H1 (cell line): Measurements from ENCODE around the gene AATK. TPM values are rescaled to one million over a fixed set of nuclear protein-coding genes. Genes with fewer than 3 reads are reported as not detected.

Experiments
- CTCF ChIA-PET: fragments of 300-600 bp; sonication (Branson Sonifier 250); formaldehyde crosslinking; loops from one replicate; lab custom pipeline; 2021; ENCODE audit not compliant: partially characterized antibody; lab: Charles Lee
- POLR2A ChIA-PET: fragments of 300-600 bp; sonication (Branson Sonifier 250); formaldehyde crosslinking; loops from one replicate; lab custom pipeline; 2021; ENCODE audit warnings: inconsistent platforms; ENCODE audit not compliant: partially characterized antibody; lab: Charles Lee
- DNase-seq, 2 experiments: peaks; one replicate each; pipeline versions ENCODE4 v3.0.0 to v3.0.0-alpha.2; 2010 to 2022; ENCODE audit warnings: low spot score in 2 of 2, low read depth in 1 of 2, mixed read lengths in 1 of 2
- FAIRE-seq: peaks from 2 replicates; lab custom pipeline; 2011; peaks lifted over from hg19 to GRCh38; lab: Jason Lieb, UNC
- H2AFZ ChIP-seq: 2 replicates; pipeline ENCODE4 v1.8.1; 2012; ENCODE audit warnings: low read length, inconsistent platforms
- H2AK5ac ChIP-seq: 2 replicates; pipeline ENCODE4 v1.6.1; 2013; ENCODE audit warnings: low read depth, low read length
- H2BK120ac ChIP-seq: replicated peaks from 2 replicates; pipeline ENCODE3; 2013; ENCODE audit warnings: low read depth, low read length, inconsistent platforms
- H2BK12ac ChIP-seq: 2 replicates; pipeline ENCODE4 v1.6.1; 2013; ENCODE audit warnings: low read depth, low read length
- H2BK15ac ChIP-seq: 2 replicates; pipeline ENCODE4 v1.6.1; 2013; ENCODE audit warnings: low read length
- H2BK20ac ChIP-seq: 2 replicates; pipeline ENCODE4 v1.6.1; 2013; ENCODE audit warnings: low read length
- H2BK5ac ChIP-seq: 2 replicates; pipeline ENCODE4 v1.6.1; 2013; ENCODE audit warnings: low read depth, low read length
- H3K14ac ChIP-seq: 2 replicates; pipeline ENCODE4 v1.6.1; 2013; ENCODE audit warnings: inconsistent platforms; ENCODE audit not compliant: insufficient read length
- H3K18ac ChIP-seq: 2 replicates; pipeline ENCODE4 v1.6.1; 2013; ENCODE audit warnings: low read length; ENCODE audit errors: extremely low read depth
- H3K23ac ChIP-seq: 2 replicates; pipeline ENCODE4 v1.6.1; 2013; ENCODE audit warnings: inconsistent platforms; ENCODE audit not compliant: insufficient read length
- H3K23me2 ChIP-seq: 2 replicates; pipeline ENCODE4 v1.6.1; 2013; ENCODE audit warnings: low read depth, low read length
- H3K27ac ChIP-seq: 2 replicates; pipeline ENCODE4 v1.6.1; 2011; ENCODE audit warnings: low read depth, low read length, inconsistent platforms
- H3K27me3 ChIP-seq, 4 experiments: replicated peaks in 1 of 4; 1 replicate in 1 of 4; 2 replicates in 3 of 4; pipeline versions ENCODE4 v1.6.1 to v1.8.1; 2011 to 2013; ENCODE audit warnings: low read length in 3 of 4, mild to moderate bottlenecking in 3 of 4, inconsistent platforms in 2 of 4, mixed read lengths in 2 of 4, moderate library complexity in 1 of 4; ENCODE audit not compliant: control insufficient read depth in 3 of 4, insufficient read depth in 3 of 4; ENCODE audit errors: extremely low read depth in 1 of 4
- H3K36me3 ChIP-seq, 4 experiments: 2 replicates each; pipeline versions ENCODE4 v1.6.1 to v1.8.1; 2011 to 2013; ENCODE audit warnings: mild to moderate bottlenecking in 4 of 4, low read length in 3 of 4, moderate library complexity in 2 of 4, control low read depth in 1 of 4, inconsistent platforms in 1 of 4; ENCODE audit not compliant: insufficient read depth in 4 of 4, control insufficient read depth in 2 of 4
- H3K4ac ChIP-seq: replicated peaks from 2 replicates; pipeline ENCODE3; 2013; ENCODE audit warnings: low read length, low read depth, mixed read lengths, inconsistent platforms; ENCODE audit not compliant: insufficient read length
- H3K4me1 ChIP-seq, 4 experiments: replicated peaks in 1 of 4; 1 replicate in 1 of 4; 2 replicates in 3 of 4; pipeline versions ENCODE4 v1.6.1 to v1.8.1; 2011 to 2013; ENCODE audit warnings: low read length in 3 of 4, inconsistent platforms in 2 of 4, mixed read lengths in 1 of 4; ENCODE audit not compliant: insufficient read depth in 4 of 4, control insufficient read depth in 3 of 4
- H3K4me2 ChIP-seq, 2 experiments: 2 replicates each; pipeline versions ENCODE4 v1.6.1 to v1.8.1; 2011 to 2013; ENCODE audit warnings: low read depth in 2 of 2, low read length in 2 of 2, control low read depth in 1 of 2, inconsistent platforms in 1 of 2, mild to moderate bottlenecking in 1 of 2; ENCODE audit not compliant: insufficient read depth in 1 of 2
- H3K4me3 ChIP-seq, 4 experiments: fragments of 200-600, 300-600 bp in 1 of 4; sonication (generic), shearing (Covaris generic), sonication (Bioruptor Twin) in 1 of 4; 2 replicates each; pipeline versions ENCODE4 v1.5.1 to v1.8.1; 2011 to 2016; ENCODE audit warnings: low read length in 4 of 4, low read depth in 3 of 4, control low read depth in 2 of 4, inconsistent platforms in 2 of 4, mild to moderate bottlenecking in 2 of 4, mixed read lengths in 1 of 4, moderate library complexity in 1 of 4; ENCODE audit not compliant: insufficient read depth in 2 of 4; ENCODE audit errors: extremely low read depth in 1 of 4
- H3K56ac ChIP-seq: replicated peaks from 2 replicates; pipeline ENCODE3; 2013; ENCODE audit warnings: low read depth, mild to moderate bottlenecking, mixed read lengths, low read length, inconsistent platforms; ENCODE audit not compliant: insufficient read length
- H3K79me1 ChIP-seq: 2 replicates; pipeline ENCODE4 v1.6.1; 2013; ENCODE audit warnings: low read depth, low read length, control low read depth
- H3K79me2 ChIP-seq, 2 experiments: 2 replicates each; pipeline versions ENCODE4 v1.6.1 to v1.8.1; 2012 to 2013; ENCODE audit warnings: low read length in 2 of 2, mild to moderate bottlenecking in 2 of 2, inconsistent platforms in 1 of 2; ENCODE audit not compliant: insufficient read depth in 2 of 2, control insufficient read depth in 1 of 2
- H3K9ac ChIP-seq, 4 experiments: replicated peaks in 1 of 4; 1 replicate in 1 of 4; 2 replicates in 3 of 4; pipeline versions ENCODE4 v1.6.1 to v1.8.1; 2011 to 2013; ENCODE audit warnings: low read depth in 3 of 4, low read length in 3 of 4, control low read depth in 2 of 4, mild to moderate bottlenecking in 2 of 4, moderate library complexity in 2 of 4, inconsistent platforms in 1 of 4; ENCODE audit errors: extremely low read depth in 1 of 4
- H3K9me3 ChIP-seq, 2 experiments: 2 replicates each; pipeline versions ENCODE4 v1.6.1 to v1.8.1; 2012 to 2013; ENCODE audit warnings: mild to moderate bottlenecking in 2 of 2, moderate library complexity in 2 of 2, control low read depth in 1 of 2, inconsistent platforms in 1 of 2, low read depth in 1 of 2, low read length in 1 of 2, mixed read lengths in 1 of 2; ENCODE audit not compliant: insufficient read depth in 2 of 2
- H4K20me1 ChIP-seq, 2 experiments: replicated peaks in 1 of 2; 2 replicates each; pipeline versions ENCODE3 to v1.8.1; 2011 to 2013; ENCODE audit warnings: inconsistent platforms in 2 of 2, low read length in 2 of 2, mild to moderate bottlenecking in 1 of 2; ENCODE audit not compliant: insufficient read depth in 2 of 2, control insufficient read depth in 1 of 2
- H4K5ac ChIP-seq: 2 replicates; pipeline ENCODE4 v1.6.1; 2013; ENCODE audit warnings: low read length, low read depth, mixed read lengths, inconsistent platforms; ENCODE audit not compliant: insufficient read length
- H4K8ac ChIP-seq: 2 replicates; pipeline ENCODE4 v1.8.0; 2013; ENCODE audit warnings: mild to moderate bottlenecking, moderate library complexity, low read length, inconsistent platforms; ENCODE audit not compliant: insufficient read depth; ENCODE audit errors: extremely low read depth
- H4K91ac ChIP-seq: replicated peaks from 2 replicates; pipeline ENCODE3; 2013; ENCODE audit warnings: low read length, mixed read lengths, inconsistent platforms; ENCODE audit not compliant: insufficient read length
- CTBP2 ChIP-seq: IDR thresholded peaks from 2 replicates; pipeline ENCODE4 v1.7.0; 2011; ENCODE audit warnings: borderline replicate concordance, mild to moderate bottlenecking, moderate library complexity, mixed read lengths, low read length; ENCODE audit not compliant: insufficient read depth, insufficient read length
- EZH2 ChIP-seq: fragments of 200-600 bp; sonication (generic); IDR thresholded peaks from 2 replicates; pipeline ENCODE4 v1.7.1; 2012; ENCODE audit warnings: low read depth, mild to moderate bottlenecking, moderate library complexity, low read length, inconsistent platforms; ENCODE audit not compliant: severe bottlenecking
- GABPA ChIP-seq: IDR thresholded peaks from 2 replicates; pipeline ENCODE4 v1.6.1; 2011; ENCODE audit warnings: mild to moderate bottlenecking, low read length, moderate library complexity, borderline replicate concordance; ENCODE audit not compliant: insufficient read depth
- JUN ChIP-seq: IDR thresholded peaks from 2 replicates; pipeline ENCODE4 v1.6.1; 2011; ENCODE audit warnings: low read depth, mild to moderate bottlenecking, improper control_type of control experiment, low read length
- JUND ChIP-seq: IDR thresholded peaks from 2 replicates; pipeline ENCODE4 v1.6.1; 2011; ENCODE audit warnings: mild to moderate bottlenecking, improper control_type of control experiment, low read length
- KDM1A ChIP-seq: fragments of 200-600, 300-600 bp; sonication (generic); IDR thresholded peaks from 2 replicates; pipeline ENCODE4 v1.7.1; 2016; ENCODE audit warnings: mild to moderate bottlenecking, low read length, borderline replicate concordance
- PHF8 ChIP-seq: fragments of 200-600 bp; sonication (generic); conservative IDR thresholded peaks from 2 replicates; pipeline ENCODE4 v1.7.1; 2012; ENCODE audit warnings: low read depth, mild to moderate bottlenecking, inconsistent platforms, low read length, moderate library complexity
- POU5F1 ChIP-seq: IDR thresholded peaks from 2 replicates; pipeline ENCODE4 v1.6.1; 2011; ENCODE audit warnings: low read depth, mild to moderate bottlenecking, low read length, moderate library complexity
- RNF2 ChIP-seq: fragments of 200-900, 300-1000 bp; sonication (generic); IDR thresholded peaks from 2 replicates; pipeline ENCODE4 v1.7.1; 2016; ENCODE audit warnings: borderline replicate concordance, low read depth, mild to moderate bottlenecking, antibody characterized with exemption, low read length; ENCODE audit not compliant: poor library complexity, severe bottlenecking; ENCODE audit errors: missing control alignments
- SP1 ChIP-seq: IDR thresholded peaks from 2 replicates; pipeline ENCODE4 v1.6.1; 2011; ENCODE audit warnings: low read depth, low read length
- SP4 ChIP-seq: IDR thresholded peaks from 2 replicates; pipeline ENCODE4 v1.6.1; 2012; ENCODE audit warnings: low read length, inconsistent platforms
- SRF ChIP-seq: IDR thresholded peaks from 2 replicates; pipeline ENCODE4 v1.6.1; 2011; ENCODE audit warnings: mild to moderate bottlenecking, low read depth, low read length, moderate library complexity
- TAF7 ChIP-seq: optimal IDR thresholded peaks from 2 replicates; pipeline ENCODE3; 2011; ENCODE audit warnings: low read depth, mild to moderate bottlenecking, inconsistent platforms, low read length, moderate library complexity, borderline replicate concordance
- WGBS, 2 experiments: shearing (Covaris generic) in 1 of 2; methylation state at CpG; one replicate each; pipeline versions ENCODE4 v1.1.6 to v1.1.7; 2013 to 2015; ENCODE audit warnings: low lambda C conversion rate in 2 of 2, mixed read lengths in 2 of 2, inconsistent platforms in 1 of 2, low coverage in 1 of 2, missing lambda C conversion rate in 1 of 2; ENCODE audit not compliant: insufficient replicate concordance in 2 of 2, insufficient coverage in 1 of 2, insufficient read length in 1 of 2; ENCODE audit errors: extremely low coverage in 1 of 2, missing lambda C conversion rate in 1 of 2; 5-methylcytosine and 5-hydroxymethylcytosine counted together
- polyA plus RNA-seq, 7 experiments: library from polyadenylated mRNA; depleted of rRNA in 3 of 7; stranded (reverse) in 5 of 7; unstranded in 2 of 7; fragments of >200 nt in 5 of 7; fragments of 200-250 nt in 2 of 7; gene quantifications; 1 replicate in 5 of 7; 2 replicates in 1 of 7; 4 replicates in 1 of 7; pipeline versions ENCODE4 v1.2.1 to v1.2.3, GENCODE V29; 2011 to 2013; ENCODE audit warnings: missing spikeins in 2 of 7, mixed read lengths in 2 of 7
- total RNA-seq: library from RNA; stranded (reverse); fragmentation: NEBNext Ultra II Directional; extraction: Animal tissue kit (Norgen Biotek cat#: 25700); gene quantifications from 2 replicates; pipeline ENCODE4 v1.2.1, GENCODE V29; 2021

The AATK gene
- total and polyA plus RNA-seq, 2 of the 8 experiments (the other 6 are each of a cell fraction or from before 2014, with no cell fraction given) = 1.7 to 3.5 TPM

DNA sequence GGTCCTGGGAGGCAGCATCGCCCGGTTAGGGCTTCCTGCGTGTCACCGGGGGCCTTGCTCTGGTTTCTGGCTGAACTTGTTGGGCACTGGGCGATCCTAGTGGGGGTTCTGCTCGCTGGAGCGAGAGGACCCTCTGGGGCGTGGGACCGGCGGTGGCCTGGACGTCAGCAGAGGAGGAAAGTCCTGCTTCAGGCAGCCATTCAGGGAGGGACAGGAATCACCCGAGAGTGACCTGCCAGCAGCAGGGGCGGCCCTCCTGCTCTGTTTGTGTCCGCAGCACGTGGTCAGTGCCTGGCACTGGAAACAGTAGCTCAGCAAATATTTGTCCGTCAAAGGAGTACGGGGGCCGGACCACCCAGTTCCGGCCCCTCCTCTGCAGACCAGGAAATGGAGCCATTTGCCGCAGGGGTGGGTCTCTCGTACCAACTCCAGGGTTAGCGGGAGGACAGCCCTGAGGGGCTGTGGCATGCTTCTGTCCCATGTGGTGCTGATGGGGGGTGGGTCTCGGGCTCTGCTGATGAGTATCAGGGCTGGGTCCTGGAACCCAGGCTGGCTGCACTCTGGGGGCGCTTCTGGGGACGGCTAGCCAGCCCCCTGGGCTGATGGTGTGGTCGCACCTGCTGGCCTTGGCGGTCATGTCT lies 82.8 kb downstream of the AATK start:
- no peaks in the 10 kb centered on the region for H3K23me2 ChIP-seq
- CTCF ChIA-PET = interaction anchor here (1.0 to 2.4 kb wide), 3 partner anchors 14 to 91 kb away, joined by 3 to 12 read pairs (median 3); partner anchors contain the start of gene CHMP6
- no peak overlapping the region for H3K56ac ChIP-seq
- no peak overlapping the region for H3K9ac ChIP-seq
- H2BK15ac ChIP-seq = no peak overlapping the region
- no peak overlapping the region for H3K23ac ChIP-seq
- FAIRE-seq (no peak), DNase-seq (no peak)
- H3K27ac ChIP-seq = no peak overlapping the region
- H2AK5ac ChIP-seq = no peak overlapping the region
- H3K4me2 ChIP-seq = no peak overlapping the region
- POLR2A ChIA-PET = interaction anchor here (0.7 kb wide), 1 partner anchor 9 kb away, joined by 3 read pairs; no protein-coding TSS in a partner anchor
- 88% methylated on average over 27 of the region's 27 CpGs; no CpG with 5 or more reads in 1 of the 2 experiments for WGBS, 2 experiments
- no peaks in the 10 kb centered on the region; a peak in 1 of 7 replicates for H3K4me1 ChIP-seq
- no peaks in the 10 kb centered on the region for H3K9me3 ChIP-seq
- no peak overlapping the region for H3K4ac ChIP-seq
- no peak overlapping the region for H3K14ac ChIP-seq
- H3K27me3 ChIP-seq = no peaks in the 10 kb centered on the region
- H4K5ac ChIP-seq = no peak overlapping the region
- H2BK20ac ChIP-seq = no peak overlapping the region
- no peaks in the 10 kb centered on the region for H3K79me2 ChIP-seq
- no peak overlapping the region for H3K18ac ChIP-seq
- H2BK120ac ChIP-seq = no peak overlapping the region
- no peak overlapping the region for H2BK5ac ChIP-seq
- H3K4me3 ChIP-seq = no peak overlapping the region
- H3K36me3 ChIP-seq = no peaks in the 10 kb centered on the region; a peak in 1 of 8 replicates
- H4K8ac ChIP-seq = no peak overlapping the region
- peaks cover 0 to 12% of the 10 kb centered on the region in 2 experiments for H4K20me1 ChIP-seq
- no peak overlapping the region for H4K91ac ChIP-seq
- peaks cover 7% of the 10 kb centered on the region for H3K79me1 ChIP-seq
- H2AFZ ChIP-seq = no peak overlapping the region
- H2BK12ac ChIP-seq = no peak overlapping the region
- TF ChIP-seq JUND = no peak
- TF ChIP-seq RNF2 = no peak
- TF ChIP-seq SP4 = no peak
- no peak for TF ChIP-seq SRF
- TF ChIP-seq TAF7 = no peak
- TF ChIP-seq CTBP2 = no peak
- no peak for TF ChIP-seq SP1
- no peak for TF ChIP-seq JUN
- TF ChIP-seq EZH2 = no peak
- no peak for TF ChIP-seq PHF8
- TF ChIP-seq GABPA = no peak
- no peak for TF ChIP-seq KDM1A
- no peak for TF ChIP-seq POU5F1
